ENCODE results near the gene ABCD4.

ABCD4 gene

GRCh38 chr14:74249433-74250375 lies 53.0 kb downstream of the ABCD4 start:
- H3K9ac ChIP-seq, result no peak overlapping the region
- no peaks in the 10 kb centered on the region for H3K4me1 ChIP-seq (ENCODE audit: low read depth, poor library complexity, severe bottlenecking)
- no peak overlapping the region for H3K4me3 ChIP-seq (IDR thresholded peaks at IDR 0.05; ENCODE audit: insufficient read depth, low read depth, low read length)
- H2AFZ ChIP-seq (ENCODE audit: low read depth), result no peak overlapping the region
- no peaks in the 10 kb centered on the region for H3K79me2 ChIP-seq (ENCODE audit: insufficient read depth, low read depth)
- H3K27ac ChIP-seq, result no peak overlapping the region
- no peaks in the 10 kb centered on the region for H4K20me1 ChIP-seq (ENCODE audit: insufficient read depth)
- no peaks in the 10 kb centered on the region for H3K36me3 ChIP-seq (ENCODE audit: insufficient read depth)
- H3K27me3 ChIP-seq (ENCODE audit: insufficient read depth, low read depth), result no peaks in the 10 kb centered on the region
- no peak for TF ChIP-seq CTCF (conservative IDR thresholded peaks at IDR 0.05; ENCODE audit: low read depth, low read length)
- no peak overlapping the region for H3K4me2 ChIP-seq

- H3K9ac ChIP-seq, result no peak overlapping the region
- no peak overlapping the region for H3K4me3 ChIP-seq (IDR thresholded peaks at IDR 0.05; ENCODE audit: insufficient read depth, low read depth, low read length)
- TF ChIP-seq CTCF (conservative IDR thresholded peaks at IDR 0.05; ENCODE audit: low read depth, low read length), result no peak
- no peak overlapping the region for H3K4me2 ChIP-seq
- no peaks in the 10 kb centered on the region for H3K36me3 ChIP-seq (ENCODE audit: insufficient read depth)
- no peaks in the 10 kb centered on the region for H4K20me1 ChIP-seq (ENCODE audit: insufficient read depth)
- no peak overlapping the region for H2AFZ ChIP-seq (ENCODE audit: low read depth)
- H3K79me2 ChIP-seq (ENCODE audit: insufficient read depth, low read depth), result no peaks in the 10 kb centered on the region
- no peaks in the 10 kb centered on the region for H3K27me3 ChIP-seq (ENCODE audit: insufficient read depth, low read depth)
- no peak overlapping the region for H3K27ac ChIP-seq
- H3K4me1 ChIP-seq (ENCODE audit: low read depth, poor library complexity, severe bottlenecking), result no peaks in the 10 kb centered on the region
Observed at GRCh38 chr14:74248017-74248416, 54.7 kb downstream of the ABCD4 start.

- H3K4me1 ChIP-seq (ENCODE audit: low read depth, poor library complexity, severe bottlenecking), result no peaks in the 10 kb centered on the region
- no peak overlapping the region for H3K27ac ChIP-seq
- no peaks in the 10 kb centered on the region for H4K20me1 ChIP-seq (ENCODE audit: insufficient read depth)
- H3K36me3 ChIP-seq (ENCODE audit: insufficient read depth), result no peaks in the 10 kb centered on the region
- H3K4me2 ChIP-seq, result no peak overlapping the region
- no peak overlapping the region for H3K4me3 ChIP-seq (IDR thresholded peaks at IDR 0.05; ENCODE audit: insufficient read depth, low read depth, low read length)
- H2AFZ ChIP-seq (ENCODE audit: low read depth), result no peak overlapping the region
- TF ChIP-seq CTCF (conservative IDR thresholded peaks at IDR 0.05; ENCODE audit: low read depth, low read length), result no peak
- no peaks in the 10 kb centered on the region; the same call in 1 of the 2 replicates for H3K27me3 ChIP-seq (ENCODE audit: insufficient read depth, low read depth)
- no peaks in the 10 kb centered on the region for H3K79me2 ChIP-seq (ENCODE audit: insufficient read depth, low read depth)
- no peak overlapping the region for H3K9ac ChIP-seq
Observed at GRCh38 chr14:74246542-74246941, 56.2 kb downstream of the ABCD4 start.

GRCh38 chr14:74245292-74245691 lies 57.4 kb downstream of the ABCD4 start:
- Histone ChIP-seq H3K4me2 (no peak overlapping the region), H3K27ac (no peak overlapping the region), H3K36me3 (ENCODE audit: insufficient read depth) (no peaks in the 10 kb centered on the region), H3K4me3 (IDR thresholded peaks at IDR 0.05; ENCODE audit: insufficient read depth, low read depth, low read length) (no peak overlapping the region), H3K27me3 (ENCODE audit: insufficient read depth, low read depth) (no peaks in the 10 kb centered on the region; the same call in 1 of the 2 replicates), H3K4me1 (ENCODE audit: low read depth, poor library complexity, severe bottlenecking) (no peaks in the 10 kb centered on the region), H3K79me2 (ENCODE audit: insufficient read depth, low read depth) (no peaks in the 10 kb centered on the region), H3K9ac (no peak overlapping the region), H2AFZ (ENCODE audit: low read depth) (no peak overlapping the region), H4K20me1 (ENCODE audit: insufficient read depth) (no peaks in the 10 kb centered on the region)
- no peak for TF ChIP-seq CTCF (conservative IDR thresholded peaks at IDR 0.05; ENCODE audit: low read depth, low read length)

Data from KMS-11 (cell line).